KMS-11 (cell line): ENCODE data around the gene THUMPD1.

Experiments used
- H2AFZ ChIP-seq: fragments of 200-600 bp; sonication (generic); 2 replicates; pipeline ENCODE4 v1.6.1; 2016; ENCODE audit warnings: antibody characterized with exemption, mixed run types, low read depth
- H3K27ac ChIP-seq: fragments of 200-600 bp; sonication (generic); 2 replicates; pipeline ENCODE4 v1.6.1; 2016; ENCODE audit warnings: mild to moderate bottlenecking, mixed run types
- H3K27me3 ChIP-seq: fragments of 200-600 bp; sonication (generic); 2 replicates; pipeline ENCODE4 v1.6.1; 2017; ENCODE audit warnings: mild to moderate bottlenecking, low read depth, mixed run types, moderate library complexity; ENCODE audit not compliant: insufficient read depth
- H3K36me3 ChIP-seq: fragments of 200-600 bp; sonication (generic); 2 replicates; pipeline ENCODE4 v1.6.1; 2017; ENCODE audit warnings: mild to moderate bottlenecking, mixed run types; ENCODE audit not compliant: insufficient read depth
- H3K4me1 ChIP-seq: fragments of 200-600 bp; sonication (generic); 2 replicates; pipeline ENCODE4 v1.6.1; 2016; ENCODE audit warnings: mild to moderate bottlenecking, low read depth, mixed run types; ENCODE audit not compliant: poor library complexity, severe bottlenecking
- H3K4me2 ChIP-seq: fragments of 200-600 bp; sonication (generic); 2 replicates; pipeline ENCODE4 v1.7.0; 2016; ENCODE audit warnings: mild to moderate bottlenecking, mixed run types
- H3K4me3 ChIP-seq: fragments of 200-600 bp; sonication (generic); IDR thresholded peaks from 2 replicates; pipeline ENCODE4 v1.6.1; 2017; ENCODE audit warnings: low read depth, low read length, mixed read lengths; ENCODE audit not compliant: insufficient read depth
- H3K79me2 ChIP-seq: fragments of 200-600 bp; sonication (generic); 2 replicates; pipeline ENCODE4 v1.6.1; 2016; ENCODE audit warnings: low read depth, mixed run types; ENCODE audit not compliant: insufficient read depth
- H3K9ac ChIP-seq: fragments of 200-600 bp; sonication (generic); 2 replicates; pipeline ENCODE4 v1.6.1; 2016; ENCODE audit warnings: mild to moderate bottlenecking, mixed run types
- H4K20me1 ChIP-seq: fragments of 200-600 bp; sonication (generic); 2 replicates; pipeline ENCODE4 v1.6.1; 2016; ENCODE audit warnings: mild to moderate bottlenecking, mixed run types; ENCODE audit not compliant: insufficient read depth
- TF ChIP-seq, protein P1 (sequence below): fragments of 200-600 bp; sonication (generic); conservative IDR thresholded peaks from 2 replicates; pipeline ENCODE4 v1.6.1; 2017; ENCODE audit warnings: low read depth, mild to moderate bottlenecking, antibody characterized with exemption, low read length, moderate library complexity, mixed read lengths

The THUMPD1 gene

DNA sequence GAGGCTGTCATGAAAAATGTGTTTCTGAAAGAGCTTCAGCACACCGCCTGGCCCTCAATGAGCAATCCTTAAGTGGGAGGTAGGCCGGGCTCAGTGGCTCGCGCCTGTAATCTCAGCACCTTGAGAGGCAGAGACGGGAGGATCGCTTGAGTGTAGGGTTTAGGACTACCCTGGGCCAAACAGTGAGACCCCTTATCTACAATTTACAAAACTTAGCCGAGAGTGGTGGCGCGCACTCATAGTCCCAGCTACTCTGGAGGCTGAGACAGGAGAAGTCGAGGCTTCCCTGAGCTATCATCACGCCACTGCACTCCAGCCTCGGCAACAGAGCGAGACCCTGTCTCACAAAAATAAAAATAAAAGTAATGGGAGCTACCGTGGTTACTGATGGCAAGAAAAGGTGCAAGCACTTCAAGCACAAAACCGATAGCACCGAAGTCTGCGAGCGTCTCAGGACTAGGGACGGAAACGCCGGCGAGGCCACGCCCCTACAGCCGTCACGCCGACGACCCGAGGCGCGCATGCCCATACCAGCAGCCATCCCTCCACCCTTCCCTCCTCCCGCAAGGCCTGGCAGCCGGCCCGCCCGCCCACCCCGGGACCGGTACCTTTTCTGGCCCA is 607 bp downstream of the THUMPD1 start:
- TF ChIP-seq, protein P1, sequence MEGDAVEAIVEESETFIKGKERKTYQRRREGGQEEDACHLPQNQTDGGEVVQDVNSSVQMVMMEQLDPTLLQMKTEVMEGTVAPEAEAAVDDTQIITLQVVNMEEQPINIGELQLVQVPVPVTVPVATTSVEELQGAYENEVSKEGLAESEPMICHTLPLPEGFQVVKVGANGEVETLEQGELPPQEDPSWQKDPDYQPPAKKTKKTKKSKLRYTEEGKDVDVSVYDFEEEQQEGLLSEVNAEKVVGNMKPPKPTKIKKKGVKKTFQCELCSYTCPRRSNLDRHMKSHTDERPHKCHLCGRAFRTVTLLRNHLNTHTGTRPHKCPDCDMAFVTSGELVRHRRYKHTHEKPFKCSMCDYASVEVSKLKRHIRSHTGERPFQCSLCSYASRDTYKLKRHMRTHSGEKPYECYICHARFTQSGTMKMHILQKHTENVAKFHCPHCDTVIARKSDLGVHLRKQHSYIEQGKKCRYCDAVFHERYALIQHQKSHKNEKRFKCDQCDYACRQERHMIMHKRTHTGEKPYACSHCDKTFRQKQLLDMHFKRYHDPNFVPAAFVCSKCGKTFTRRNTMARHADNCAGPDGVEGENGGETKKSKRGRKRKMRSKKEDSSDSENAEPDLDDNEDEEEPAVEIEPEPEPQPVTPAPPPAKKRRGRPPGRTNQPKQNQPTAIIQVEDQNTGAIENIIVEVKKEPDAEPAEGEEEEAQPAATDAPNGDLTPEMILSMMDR = no peak
- H4K20me1 ChIP-seq = peaks cover 10% of the 10 kb centered on the region
- peaks cover 13% of the 10 kb centered on the region for H3K36me3 ChIP-seq
- peak overlapping the region; percentile 85 for H3K27ac ChIP-seq
- H3K79me2 ChIP-seq = peaks cover 35% of the 10 kb centered on the region
- peaks cover 32% of the 10 kb centered on the region for H3K4me1 ChIP-seq
- H3K27me3 ChIP-seq = no peaks in the 10 kb centered on the region
- peak overlapping the region; percentile 83; the same call in 1 of the 2 replicates for H3K9ac ChIP-seq
- peak overlapping the region; percentile 85 for H3K4me2 ChIP-seq
- H3K4me3 ChIP-seq = no peak overlapping the region
- 0 out of 2 replicates have a peak overlapping the region, but pooled peaks have one; percentile 25 for H2AFZ ChIP-seq

DNA sequence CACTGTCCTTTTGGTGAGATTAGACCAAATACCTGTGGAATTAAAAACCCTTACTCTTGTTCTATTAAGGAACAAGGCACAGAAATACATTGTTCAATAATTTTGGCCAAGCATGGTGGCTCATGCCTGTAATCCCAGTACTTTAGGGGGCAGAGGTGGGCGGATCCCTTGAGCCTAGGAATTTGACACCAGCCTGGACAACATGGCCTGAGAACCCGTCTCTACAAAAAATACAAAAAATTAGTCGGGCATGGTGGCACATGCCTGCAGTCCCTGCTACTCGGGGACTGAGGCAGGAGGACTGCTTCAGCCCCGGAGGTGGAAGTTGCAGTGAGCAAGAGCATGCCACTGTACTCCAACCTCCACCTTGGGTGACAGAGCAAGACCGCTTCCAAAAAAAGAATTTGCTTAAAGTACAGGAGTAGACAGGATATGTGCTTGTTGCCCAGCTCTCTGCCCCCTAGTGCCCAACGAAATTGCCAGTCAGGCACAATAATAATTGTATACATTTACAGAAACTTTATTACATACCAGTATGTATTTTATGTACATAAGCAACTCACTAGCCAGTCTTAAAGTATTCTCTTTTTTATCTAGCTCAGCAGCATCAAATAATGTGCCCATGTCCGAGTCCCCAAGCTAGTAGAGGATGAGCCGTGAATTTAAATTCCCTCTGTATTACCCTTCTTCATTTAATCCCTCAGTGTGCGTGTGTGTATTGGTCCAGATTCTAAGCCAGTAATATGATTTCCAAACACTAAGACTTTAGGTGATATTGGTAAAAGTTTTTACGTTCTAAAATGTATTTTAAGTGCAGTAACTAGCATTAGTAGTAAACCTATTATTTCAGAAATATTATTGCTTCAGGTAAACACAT is 1.4 kb downstream of the THUMPD1 start:
- peak overlapping the region; percentile 41; the same call in 1 of the 2 replicates for H3K9ac ChIP-seq
- no peak overlapping the region for H2AFZ ChIP-seq
- no peak overlapping the region for H3K4me3 ChIP-seq
- peaks cover 39% of the 10 kb centered on the region for H3K4me1 ChIP-seq
- peaks cover 10% of the 10 kb centered on the region for H4K20me1 ChIP-seq
- peak overlapping the region; percentile 85 for H3K4me2 ChIP-seq
- TF ChIP-seq, protein P1 = peak; percentile 62
- peak overlapping the region; percentile 23; the same call in 1 of the 2 replicates for H3K27ac ChIP-seq
- H3K79me2 ChIP-seq = peaks cover 35% of the 10 kb centered on the region
- no peaks in the 10 kb centered on the region for H3K27me3 ChIP-seq
- H3K36me3 ChIP-seq = peaks cover 13% of the 10 kb centered on the region

DNA sequence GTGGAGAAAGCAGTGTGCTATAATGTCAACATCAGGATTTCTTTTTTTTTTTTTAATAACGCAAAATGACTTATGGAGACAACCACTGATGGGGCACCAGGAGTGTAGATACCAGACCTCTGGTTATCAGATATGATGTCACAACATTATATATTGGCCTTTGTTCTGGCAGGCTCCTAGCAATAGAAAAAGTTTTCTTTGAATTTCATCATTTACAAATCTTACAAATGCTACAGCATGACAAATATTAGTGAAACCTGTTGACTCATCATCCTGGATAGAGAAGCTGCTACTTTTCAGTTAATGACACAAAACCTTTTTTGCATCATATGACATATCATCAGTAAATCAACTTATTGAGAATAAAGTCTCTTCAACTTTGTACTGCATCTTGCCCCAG is 6.1 kb downstream of the THUMPD1 start:
- Histone ChIP-seq H3K27ac (no peak overlapping the region), H3K4me3 (no peak overlapping the region), H3K36me3 (peaks cover 13% of the 10 kb centered on the region), H3K79me2 (peaks cover 29% of the 10 kb centered on the region), H3K9ac (no peak overlapping the region), H4K20me1 (peaks cover 6% of the 10 kb centered on the region), H3K4me2 (no peak overlapping the region), H3K27me3 (no peaks in the 10 kb centered on the region), H3K4me1 (peaks cover 38% of the 10 kb centered on the region), H2AFZ (no peak overlapping the region)
- TF ChIP-seq, protein P1 = no peak

DNA sequence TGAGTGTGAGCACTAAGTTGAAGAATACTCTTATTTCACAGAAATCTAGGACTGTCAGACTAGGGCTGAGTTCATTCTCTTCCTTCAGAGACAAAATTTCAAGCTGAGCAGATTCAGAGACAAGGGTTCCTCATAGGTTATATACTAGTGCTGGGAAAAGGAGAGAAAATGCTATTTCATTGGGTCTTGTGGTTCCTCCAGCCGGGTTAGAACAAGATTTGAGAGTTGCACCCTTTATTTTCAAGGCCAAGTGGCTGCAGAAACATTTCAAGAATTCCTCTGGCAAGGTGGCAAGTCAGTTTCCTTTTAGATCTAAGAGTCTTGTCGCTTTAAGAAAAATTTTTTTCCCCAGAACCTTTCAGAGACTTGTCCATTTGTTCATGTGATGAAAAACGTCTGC is 6.8 kb downstream of the THUMPD1 start:
- Histone ChIP-seq H3K27me3 (no peaks in the 10 kb centered on the region), H3K27ac (no peak overlapping the region), H3K4me1 (peaks cover 31% of the 10 kb centered on the region), H3K79me2 (peaks cover 22% of the 10 kb centered on the region), H3K4me3 (no peak overlapping the region), H2AFZ (no peak overlapping the region), H3K4me2 (no peak overlapping the region), H3K36me3 (peaks cover 13% of the 10 kb centered on the region), H4K20me1 (no peaks in the 10 kb centered on the region), H3K9ac (no peak overlapping the region)
- TF ChIP-seq, protein P1 = no peak
